ENCODE measurements around the gene CAMK2A.

The CAMK2A gene

GRCh38 chr5:150289551-150290390 is at the start of gene CAMK2A:
Gene CAMK2A (minus strand): TSS chr5:150289773. CDS start chr5:150289625, 148 bp downstream.
- no peak for DNase-seq

- no peak for DNase-seq
Measured at GRCh38 chr5:150339165-150339564, 49.6 kb upstream of the CAMK2A start.

- DNase-seq = no peak
Measured at GRCh38 chr5:150338546-150338945, 49.0 kb upstream of the CAMK2A start.

GRCh38 chr5:150335778-150336177 is 46.2 kb upstream of the CAMK2A start:
- DNase-seq = no peak

- DNase-seq = no peak
Measured at GRCh38 chr5:150333400-150333799, 43.8 kb upstream of the CAMK2A start.

GRCh38 chr5:150329881-150330876 is 40.6 kb upstream of the CAMK2A start:
- no peak for DNase-seq

- DNase-seq = no peak
Measured at GRCh38 chr5:150329038-150329437, 39.5 kb upstream of the CAMK2A start.

GRCh38 chr5:150328515-150328914 is 38.9 kb upstream of the CAMK2A start:
- no peak for DNase-seq

- DNase-seq = no peak
Measured at GRCh38 chr5:150327139-150327538, 37.6 kb upstream of the CAMK2A start.

GRCh38 chr5:150326707-150327106 is 37.1 kb upstream of the CAMK2A start:
- no peak for DNase-seq

- no peak for DNase-seq
Measured at GRCh38 chr5:150325426-150325825, 35.9 kb upstream of the CAMK2A start.

GRCh38 chr5:150323819-150324218 is 34.2 kb upstream of the CAMK2A start:
- DNase-seq = no peak

- DNase-seq = no peak
Measured at GRCh38 chr5:150323092-150323491, 33.5 kb upstream of the CAMK2A start.

- no peak for DNase-seq
Measured at GRCh38 chr5:150322202-150322601, 32.6 kb upstream of the CAMK2A start.

- no peak for DNase-seq
Measured at GRCh38 chr5:150321784-150322183, 32.2 kb upstream of the CAMK2A start.

GRCh38 chr5:150321211-150321610 is 31.6 kb upstream of the CAMK2A start:
- DNase-seq = no peak

GRCh38 chr5:150320044-150320613 is 30.6 kb upstream of the CAMK2A start:
- DNase-seq = no peak

- no peak for DNase-seq
Measured at GRCh38 chr5:150319484-150319790, 29.9 kb upstream of the CAMK2A start.

- no peak for DNase-seq
Measured at GRCh38 chr5:150318613-150319483, 29.3 kb upstream of the CAMK2A start.

- DNase-seq = no peak
Measured at GRCh38 chr5:150317048-150318003, 27.8 kb upstream of the CAMK2A start.

- no peak for DNase-seq
Measured at GRCh38 chr5:150316320-150316719, 26.7 kb upstream of the CAMK2A start.
